Left kidney (tissue), 2 donors: ENCODE measurements around the gene TULP3. TPM values are rescaled to one million over a fixed set of nuclear protein-coding genes. Genes with fewer than 3 reads are reported as not detected.
A peak's percentile ranks its signal among the peaks of the same experiment; 100 is the strongest.

Source experiments
- DNase-seq: peaks from one replicate; pipeline ENCODE4 v3.0.0-alpha.2; 2013
- polyA plus RNA-seq: library from polyadenylated mRNA; unstranded; fragments of 120-200 nt; gene quantifications from one replicate; pipeline ENCODE4 v1.2.1, GENCODE V29; 2013; ENCODE audit not compliant: insufficient read length

The TULP3 gene
- polyA plus RNA-seq, 1 donor, result 34.7 TPM

GRCh38 chr12:2877047-2877952, 13.4 kb upstream of the TULP3 start, which contains the start of the genes FOXM1 and RHNO1:
Gene FOXM1, minus strand, starts transcription at chr12:2877174. Its CDS starts 2,696 bp downstream, at chr12:2874478.
Gene RHNO1, plus strand, starts transcription at chr12:2877223. Its CDS starts 8,144 bp downstream, at chr12:2885367.
- DNase-seq, result peak; percentile 91

- peak; percentile 31 for DNase-seq
Measured at GRCh38 chr12:2877953-2878732, 12.5 kb upstream of the TULP3 start.

- DNase-seq, result no peak
Measured at GRCh38 chr12:2879853-2880252, 10.8 kb upstream of the TULP3 start.

- DNase-seq, result no peak
Measured at GRCh38 chr12:2884810-2885209, 5.9 kb upstream of the TULP3 start.

- DNase-seq, result no peak
Measured at GRCh38 chr12:2886768-2887450, 3.8 kb upstream of the TULP3 start.

GRCh38 chr12:2890001-2890387, 697 bp upstream of the TULP3 start:
- DNase-seq, result no peak

- DNase-seq, result peak; percentile 67
Measured at GRCh38 chr12:2891240-2892053, 756 bp downstream of the TULP3 start.

GRCh38 chr12:2892246-2892645, 1.6 kb downstream of the TULP3 start:
- no peak for DNase-seq

GRCh38 chr12:2893007-2893406, 2.3 kb downstream of the TULP3 start:
- no peak for DNase-seq

GRCh38 chr12:2895051-2895451, 4.4 kb downstream of the TULP3 start:
- no peak for DNase-seq

- DNase-seq, result no peak
Measured at GRCh38 chr12:2895511-2895910, 4.8 kb downstream of the TULP3 start.

GRCh38 chr12:2897418-2897817, 6.7 kb downstream of the TULP3 start:
- DNase-seq, result no peak

GRCh38 chr12:2900642-2901041, 10.0 kb downstream of the TULP3 start:
- DNase-seq, result no peak

GRCh38 chr12:2902272-2902880, 11.7 kb downstream of the TULP3 start:
- DNase-seq, result no peak

- DNase-seq, result no peak
Measured at GRCh38 chr12:2904260-2904659, 13.6 kb downstream of the TULP3 start.

- DNase-seq, result no peak
Measured at GRCh38 chr12:2912216-2912575, 21.5 kb downstream of the TULP3 start.

- no peak for DNase-seq
Measured at GRCh38 chr12:2919249-2919648, 28.6 kb downstream of the TULP3 start.

GRCh38 chr12:2922329-2922728, 31.6 kb downstream of the TULP3 start:
- no peak for DNase-seq

- DNase-seq, result no peak
Measured at GRCh38 chr12:2923057-2923456, 32.4 kb downstream of the TULP3 start.

GRCh38 chr12:2924019-2924418, 33.3 kb downstream of the TULP3 start:
- no peak for DNase-seq

- DNase-seq, result no peak
Measured at GRCh38 chr12:2925322-2925995, 34.8 kb downstream of the TULP3 start.
